Smooth muscle cell of trachea (primary cell): ENCODE data around the gene PLOD1. TPM values are rescaled to one million over a fixed set of nuclear protein-coding genes. Genes with fewer than 3 reads are reported as not detected.

Source experiments
- total RNA-seq: library from RNA; depleted of rRNA; stranded (reverse); fragments of >200 nt; gene quantifications from 2 replicates; pipeline ENCODE4 v1.2.1, GENCODE V29; 2014

PLOD1 gene
- 321 and 472 TPM in 2 replicates for total RNA-seq

DNA sequence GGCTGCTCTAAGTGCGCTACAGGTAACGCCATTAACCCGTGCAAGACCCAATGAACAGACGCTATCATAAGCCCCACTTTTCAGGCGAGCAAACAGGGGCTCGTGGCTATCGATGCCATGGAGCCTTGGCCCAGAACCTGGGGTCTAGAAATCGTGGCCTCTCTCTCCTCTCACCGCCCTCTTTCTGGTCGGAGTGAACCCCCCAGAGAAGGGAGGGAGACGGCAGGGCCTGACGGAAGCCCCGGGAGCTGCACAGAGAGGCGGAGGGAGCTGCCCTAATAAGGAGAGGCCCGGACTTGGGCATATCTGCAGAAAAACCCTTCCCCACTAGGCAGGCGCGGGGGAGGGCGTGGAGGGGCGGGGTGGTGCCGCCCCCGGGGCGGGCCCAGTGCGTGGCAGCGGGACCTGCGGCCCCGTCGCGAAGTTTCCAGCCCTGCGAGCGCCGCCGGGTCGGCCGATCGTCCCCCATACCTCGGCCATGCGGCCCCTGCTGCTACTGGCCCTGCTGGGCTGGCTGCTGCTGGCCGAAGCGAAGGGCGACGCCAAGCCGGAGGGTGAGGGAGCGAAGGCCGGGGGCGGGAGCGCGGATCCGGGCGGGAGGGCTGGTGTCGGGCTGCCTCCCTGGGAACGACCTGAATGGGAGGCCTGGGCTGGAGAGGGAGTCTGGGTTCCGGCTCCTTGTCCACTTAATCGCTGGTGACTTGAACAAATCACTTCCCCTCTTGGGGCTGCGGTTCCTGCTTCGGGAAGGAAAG is at the start of gene PLOD1:
TSS of gene PLOD1 (plus strand) at position 416 of the 755 bp plus-strand sequence. CDS start at position 479, 63 bp downstream.

DNA sequence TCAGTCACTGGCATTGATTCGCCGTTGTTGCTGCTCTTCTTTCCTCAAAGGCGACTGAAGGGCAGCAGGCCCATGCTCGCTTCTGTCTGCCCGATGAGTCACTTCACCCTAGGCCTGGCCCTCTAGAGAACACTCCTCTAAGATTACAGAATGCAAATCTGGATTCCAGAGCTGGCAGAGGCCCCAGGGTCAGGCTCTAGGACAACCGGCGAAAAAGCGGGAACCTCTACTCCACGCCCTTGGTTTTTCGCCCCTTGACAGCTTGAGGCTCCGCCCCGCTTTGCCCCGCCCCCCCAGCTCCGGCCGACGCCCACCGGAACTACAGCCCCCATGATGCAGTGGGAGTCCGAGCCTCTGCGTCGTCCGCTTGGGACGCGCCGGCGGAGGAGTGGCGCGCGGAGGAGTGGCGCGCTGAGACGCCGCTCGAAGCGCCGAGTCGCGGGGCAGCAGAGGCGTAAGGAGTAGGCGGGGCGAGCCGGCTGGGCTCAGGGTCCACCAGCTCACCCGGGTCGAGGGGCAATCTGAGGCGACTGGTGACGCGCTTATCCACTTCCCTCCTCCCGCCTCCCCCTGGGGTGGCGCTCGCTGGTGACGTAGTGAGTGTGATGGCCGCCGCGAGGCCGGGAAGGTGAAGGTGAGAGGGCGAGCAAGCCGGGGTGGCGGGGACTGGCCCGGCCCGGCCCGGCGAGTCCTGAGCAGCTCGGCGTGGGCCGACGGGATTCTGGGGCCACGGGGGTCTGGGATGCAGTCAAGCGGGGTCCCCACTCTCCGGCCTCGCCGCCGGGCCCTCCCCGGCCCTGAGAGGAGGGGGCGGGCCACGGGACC is 45.5 kb downstream of the PLOD1 start, which contains the start of gene MFN2:
TSS of gene MFN2 (plus strand) at position 594 of the 825 bp plus-strand sequence. CDS start 8,725 bp downstream, outside the sequence.

Other genes with a start within 250 kb of the PLOD1 start
- under 0.01 and 0.17 TPM in 2 replicates for gene DRAXIN, start 243.0 kb upstream of the PLOD1 start, total RNA-seq
- 45.1 and 89.8 TPM in 2 replicates for gene AGTRAP, start 198.6 kb upstream of the PLOD1 start, total RNA-seq
- gene C1orf167, start 172.5 kb upstream of the PLOD1 start, total RNA-seq, result 0.58 and 0.99 TPM in 2 replicates
- gene MTHFR, start 128.8 kb upstream of the PLOD1 start, total RNA-seq, result 75.1 and 89.3 TPM in 2 replicates
- 16.2 and 22.5 TPM in 2 replicates for gene CLCN6, start 128.5 kb upstream of the PLOD1 start, total RNA-seq
- gene NPPA, start 86.9 kb upstream of the PLOD1 start, total RNA-seq, result not detected in 2 replicates
- not detected in 2 replicates for gene NPPB, start 75.8 kb upstream of the PLOD1 start, total RNA-seq
- 77.7 and 117 TPM in 2 replicates for gene KIAA2013, start 8.3 kb upstream of the PLOD1 start, total RNA-seq
- gene MFN2, start 45.7 kb downstream of the PLOD1 start, total RNA-seq, result 69.5 and 76.3 TPM in 2 replicates
- 23.1 and 29.1 TPM in 2 replicates for gene MIIP, start 84.8 kb downstream of the PLOD1 start, total RNA-seq
- under 0.01 and 0.15 TPM in 2 replicates for gene TNFRSF8, start 128.6 kb downstream of the PLOD1 start, total RNA-seq
- 25.6 and 43.0 TPM in 2 replicates for gene TNFRSF1B, start 232.3 kb downstream of the PLOD1 start, total RNA-seq